AG10803 (cell line): ENCODE results near the gene OR10A4.
"Not testable (repeated sequence)": the region's sequence is repeated elsewhere in the genome, so short reads cannot be mapped to it uniquely, and the experiment has no call there.

ENCODE experiments used
- DNase-seq: peaks from one replicate; pipeline ENCODE4 v3.0.0; 2010; ENCODE audit warnings: low read depth
- H3K4me3 ChIP-seq: 2 replicates; pipeline ENCODE4 v1.5.1; 2011; ENCODE audit warnings: mild to moderate bottlenecking, low read length, control low read depth
- TF ChIP-seq, protein P1 (sequence below): conservative IDR thresholded peaks from 2 replicates; pipeline ENCODE4 v1.5.1; 2011; ENCODE audit warnings: mild to moderate bottlenecking, low read length, control low read depth, inconsistent platforms

Gene OR10A4

GRCh38 chr11:6894097-6894496 lies 17.7 kb downstream of the OR10A4 start:
- DNase-seq: no peak
- TF ChIP-seq, protein P1, sequence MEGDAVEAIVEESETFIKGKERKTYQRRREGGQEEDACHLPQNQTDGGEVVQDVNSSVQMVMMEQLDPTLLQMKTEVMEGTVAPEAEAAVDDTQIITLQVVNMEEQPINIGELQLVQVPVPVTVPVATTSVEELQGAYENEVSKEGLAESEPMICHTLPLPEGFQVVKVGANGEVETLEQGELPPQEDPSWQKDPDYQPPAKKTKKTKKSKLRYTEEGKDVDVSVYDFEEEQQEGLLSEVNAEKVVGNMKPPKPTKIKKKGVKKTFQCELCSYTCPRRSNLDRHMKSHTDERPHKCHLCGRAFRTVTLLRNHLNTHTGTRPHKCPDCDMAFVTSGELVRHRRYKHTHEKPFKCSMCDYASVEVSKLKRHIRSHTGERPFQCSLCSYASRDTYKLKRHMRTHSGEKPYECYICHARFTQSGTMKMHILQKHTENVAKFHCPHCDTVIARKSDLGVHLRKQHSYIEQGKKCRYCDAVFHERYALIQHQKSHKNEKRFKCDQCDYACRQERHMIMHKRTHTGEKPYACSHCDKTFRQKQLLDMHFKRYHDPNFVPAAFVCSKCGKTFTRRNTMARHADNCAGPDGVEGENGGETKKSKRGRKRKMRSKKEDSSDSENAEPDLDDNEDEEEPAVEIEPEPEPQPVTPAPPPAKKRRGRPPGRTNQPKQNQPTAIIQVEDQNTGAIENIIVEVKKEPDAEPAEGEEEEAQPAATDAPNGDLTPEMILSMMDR: no peak
- no peak overlapping the region for H3K4me3 ChIP-seq

GRCh38 chr11:6895010-6895409 lies 18.6 kb downstream of the OR10A4 start:
- no peak overlapping the region for H3K4me3 ChIP-seq
- DNase-seq: no peak
- TF ChIP-seq, protein P1: no peak

DNA sequence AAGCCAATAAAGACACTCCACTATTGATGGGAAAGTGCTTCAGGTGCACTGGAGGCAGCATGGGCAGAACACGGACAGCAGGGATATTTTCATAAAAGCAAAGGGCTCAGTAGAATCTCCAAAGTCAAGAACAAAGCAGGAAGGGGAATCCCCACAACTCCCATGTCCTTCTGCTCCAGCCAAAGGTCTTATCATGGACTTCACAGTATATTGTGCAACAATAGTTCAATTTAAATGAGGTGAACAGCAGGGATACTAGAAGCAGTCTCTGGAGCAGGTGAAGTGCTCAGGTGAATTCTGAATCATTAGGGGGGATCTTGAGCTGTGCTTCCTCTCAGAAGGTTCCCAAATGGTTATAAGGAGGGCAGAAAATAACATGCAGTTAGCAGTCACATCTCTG lies 22.5 kb downstream of the OR10A4 start:
- TF ChIP-seq, protein P1: no peak
- DNase-seq: no peak
- H3K4me3 ChIP-seq: no peak overlapping the region

DNA sequence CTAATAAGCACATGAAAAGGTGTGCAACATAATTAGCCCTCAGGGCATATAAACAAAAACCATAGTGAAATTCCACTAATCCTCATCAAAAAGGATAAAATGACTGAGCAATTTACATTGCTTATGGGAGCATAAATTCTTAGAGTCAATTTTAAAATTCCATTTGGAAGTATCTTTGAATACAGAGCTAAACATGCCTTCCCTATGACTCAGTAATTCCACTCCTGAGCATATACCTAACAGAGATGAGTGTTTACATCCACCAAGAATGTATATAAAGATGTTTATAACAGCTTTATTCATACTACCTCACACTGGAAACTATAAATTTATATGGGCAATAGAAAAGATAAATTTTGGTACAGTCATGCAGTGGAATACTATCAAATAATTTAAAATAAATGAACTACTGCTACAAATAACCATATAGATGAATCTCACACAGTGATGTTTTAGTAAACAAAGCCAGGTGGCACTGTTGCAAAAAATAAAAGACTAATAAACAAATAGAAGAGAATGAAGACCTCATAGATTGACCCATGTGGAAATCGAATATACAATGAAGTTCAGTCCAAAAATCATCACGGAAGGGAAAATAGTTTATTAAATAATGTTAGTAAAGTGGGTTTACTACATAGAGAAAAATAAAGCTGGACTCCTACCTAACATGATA lies 24.0 kb downstream of the OR10A4 start:
- no peak overlapping the region for H3K4me3 ChIP-seq
- TF ChIP-seq, protein P1: no peak; the same call in 1 of the 2 replicates
- DNase-seq: no peak

DNA sequence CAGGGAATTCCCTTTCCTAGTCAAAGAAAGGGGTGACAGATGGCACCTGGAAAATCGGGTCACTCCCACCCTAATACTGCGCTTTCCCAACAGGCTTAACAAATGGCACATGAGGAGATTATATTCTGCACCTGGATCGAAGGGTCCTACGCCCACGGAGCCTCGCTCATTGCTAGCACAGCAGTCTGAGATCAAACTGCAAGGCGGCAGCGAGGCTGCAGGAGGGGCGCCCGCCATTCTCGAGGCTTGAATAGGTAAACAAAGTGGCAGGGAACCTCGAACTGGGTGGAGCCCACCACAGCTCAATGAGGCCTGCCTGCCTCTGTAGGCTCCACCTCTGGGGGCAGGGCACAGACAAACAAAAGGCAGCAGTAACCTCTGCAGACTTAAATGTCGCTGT lies 28.4 kb downstream of the OR10A4 start:
- H3K4me3 ChIP-seq, DNase-seq: not testable (repeated sequence)

DNA sequence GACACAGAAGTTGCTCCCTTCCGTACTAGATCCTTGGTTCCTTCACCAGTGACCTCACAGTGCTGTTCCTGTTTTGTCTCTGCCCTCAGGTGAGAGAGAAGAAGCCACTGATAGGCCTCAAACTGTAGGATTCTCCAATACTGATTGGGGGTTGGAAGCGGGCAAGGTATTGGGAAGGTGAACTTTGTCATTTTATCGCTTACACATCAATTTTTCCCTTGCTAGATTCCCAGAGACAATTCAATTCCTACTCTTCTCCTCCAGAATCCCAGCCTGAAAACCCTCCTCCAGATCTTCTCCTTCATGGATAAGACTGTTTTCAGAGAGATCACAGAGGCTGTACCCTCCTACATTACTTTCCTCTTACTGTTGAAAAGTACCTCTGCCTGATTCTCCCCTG lies 35.0 kb downstream of the OR10A4 start:
- H3K4me3 ChIP-seq: no peak overlapping the region
- TF ChIP-seq, protein P1: no peak
- no peak for DNase-seq

GRCh38 chr11:6911948-6912347 lies 35.5 kb downstream of the OR10A4 start:
- H3K4me3 ChIP-seq: no peak overlapping the region
- TF ChIP-seq, protein P1: no peak
- peak; percentile 20 for DNase-seq
